HG02798 (cell line): ENCODE data around the gene CTNND2.

ENCODE experiments used
- ATAC-seq: cut with Tn5 transposase; IDR thresholded peaks from one replicate; pipeline ENCODE4 v1.9.1; 2021; ENCODE audit warnings: mild to moderate bottlenecking; ENCODE audit not compliant: unreplicated experiment, poor library complexity

Gene CTNND2

DNA sequence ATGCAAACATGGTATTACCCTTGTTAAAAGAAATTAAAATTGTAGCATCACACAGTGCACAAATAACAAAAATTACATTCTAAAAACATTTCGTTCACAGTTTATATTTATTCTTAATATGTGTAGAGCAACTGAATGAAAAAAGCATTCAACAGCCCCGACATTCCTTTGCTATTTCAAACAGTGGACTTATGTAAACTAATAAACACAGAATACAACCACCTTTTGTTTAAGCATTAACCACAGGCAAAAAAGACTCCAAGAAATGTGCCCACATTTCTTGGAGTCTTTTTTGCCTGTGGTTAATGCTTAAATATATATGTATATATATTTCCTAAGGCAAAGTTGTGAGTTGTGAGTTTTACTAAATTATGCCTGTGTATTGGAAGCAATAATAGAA is 610.7 kb downstream of the CTNND2 start:
- no peak for ATAC-seq

DNA sequence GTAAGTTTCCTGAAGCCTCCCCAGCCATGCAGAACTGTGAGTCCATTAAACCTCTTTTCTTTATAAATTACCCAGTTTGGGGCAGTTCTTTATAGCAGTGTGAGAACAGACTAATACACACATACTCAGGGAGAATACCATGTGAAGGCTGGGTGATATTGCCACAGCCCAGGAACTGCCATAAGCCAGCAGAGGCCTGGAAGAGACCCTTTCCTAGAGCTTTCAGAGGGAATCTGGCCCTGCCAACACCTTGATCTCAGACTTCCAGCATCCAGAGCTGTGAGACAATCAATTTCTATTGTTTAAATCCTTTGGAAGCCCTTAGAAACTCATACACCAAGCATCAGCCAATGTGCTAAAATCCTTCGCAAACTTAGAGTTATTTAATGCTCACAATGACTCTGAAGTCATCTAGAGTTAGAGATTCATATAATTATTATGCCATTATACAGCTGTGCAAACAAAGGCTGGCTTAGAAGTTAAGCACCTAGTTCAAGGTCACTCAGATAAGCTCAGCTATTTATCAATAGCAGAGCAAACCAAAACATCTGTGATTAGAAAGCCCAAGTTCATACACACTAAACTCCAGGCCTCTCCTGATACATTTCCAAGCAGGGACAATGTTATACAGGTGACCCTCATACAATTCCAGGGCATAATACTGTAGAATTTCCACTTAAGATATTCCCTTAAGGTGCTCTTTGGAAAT is 611.4 kb downstream of the CTNND2 start:
- ATAC-seq: no peak

DNA sequence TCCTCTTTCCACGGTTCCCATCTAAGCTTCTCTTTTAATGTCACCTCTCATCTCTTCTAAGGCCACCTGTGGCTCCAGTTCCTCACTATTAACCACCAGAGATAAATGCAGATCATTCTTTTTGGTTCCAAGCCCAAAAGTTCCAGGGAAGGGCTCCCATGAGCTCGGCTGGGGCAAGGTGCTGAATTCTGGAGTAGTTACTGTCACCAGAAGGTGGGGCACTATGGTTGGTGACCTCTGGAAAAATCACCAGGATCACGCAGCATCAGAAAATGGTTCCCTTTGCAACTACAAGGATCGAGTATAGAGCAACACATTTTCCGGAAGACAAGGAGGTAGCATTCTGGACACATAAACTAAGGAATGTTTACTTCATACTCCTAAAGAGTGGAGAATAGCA is 614.5 kb downstream of the CTNND2 start:
- ATAC-seq: no peak

DNA sequence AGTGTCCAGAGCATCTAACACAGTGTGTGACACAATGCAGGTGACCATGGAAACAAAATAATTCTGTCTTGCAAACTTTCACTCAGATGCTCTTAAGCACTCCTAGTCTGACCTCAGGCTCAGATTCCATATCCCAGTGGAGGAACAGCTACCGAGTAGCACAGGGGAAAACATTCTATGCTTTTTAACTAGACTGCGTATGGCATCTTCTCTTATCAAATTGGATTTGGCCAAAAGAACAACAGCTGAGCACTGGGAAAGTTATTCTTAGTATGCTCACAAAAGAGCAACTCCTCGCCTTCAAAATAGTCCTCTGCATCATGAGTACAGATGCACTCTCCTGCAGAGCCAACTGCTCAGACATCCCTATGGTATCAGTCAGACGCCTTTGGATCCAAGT is 615.0 kb downstream of the CTNND2 start:
- no peak for ATAC-seq

GRCh38 chr5:11281842-11282241 is 622.4 kb downstream of the CTNND2 start:
- ATAC-seq: no peak

GRCh38 chr5:11277323-11277722 is 626.9 kb downstream of the CTNND2 start:
- ATAC-seq: no peak

GRCh38 chr5:11273180-11273903 is 630.9 kb downstream of the CTNND2 start:
- no peak for ATAC-seq

DNA sequence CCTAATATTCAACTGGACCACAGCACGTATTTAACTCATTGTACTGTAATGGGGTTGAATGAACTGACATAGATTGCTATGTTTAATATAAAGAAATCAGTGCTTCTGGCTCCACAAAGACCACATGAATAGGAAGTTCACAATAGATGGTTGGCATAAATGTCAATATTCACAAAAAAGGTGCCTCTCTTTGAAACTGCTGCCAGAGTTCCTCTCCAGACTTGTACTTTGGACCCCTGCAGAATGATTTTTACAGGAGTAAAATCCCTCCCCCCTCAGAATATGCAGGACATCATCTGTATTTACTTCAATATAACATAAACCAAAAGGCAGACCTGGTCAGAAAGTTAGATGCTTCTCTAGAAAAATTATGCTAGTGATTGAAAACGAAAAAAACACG is 634.7 kb downstream of the CTNND2 start:
- no peak for ATAC-seq

DNA sequence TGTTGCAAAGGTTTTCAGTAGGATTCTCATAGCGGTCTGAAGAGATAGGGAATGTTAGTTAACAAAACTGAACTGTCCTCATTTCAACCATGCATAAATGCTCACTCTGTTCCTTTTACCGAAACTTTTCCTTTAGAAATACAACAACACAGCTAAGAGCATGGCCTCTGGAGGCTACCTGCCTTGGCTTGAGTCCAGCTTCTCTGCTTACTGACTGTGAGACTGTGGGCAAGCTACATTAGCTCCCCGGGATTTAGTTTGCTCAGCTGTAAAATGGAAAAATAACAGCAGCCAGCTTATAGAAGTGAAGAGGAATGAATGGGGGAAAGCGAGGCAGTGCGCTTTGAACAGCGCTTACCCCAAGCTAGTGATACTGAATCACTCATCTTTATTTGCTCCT is 635.4 kb downstream of the CTNND2 start:
- ATAC-seq: no peak

- no peak for ATAC-seq
Measured at GRCh38 chr5:11266331-11266730, 637.9 kb downstream of the CTNND2 start.

DNA sequence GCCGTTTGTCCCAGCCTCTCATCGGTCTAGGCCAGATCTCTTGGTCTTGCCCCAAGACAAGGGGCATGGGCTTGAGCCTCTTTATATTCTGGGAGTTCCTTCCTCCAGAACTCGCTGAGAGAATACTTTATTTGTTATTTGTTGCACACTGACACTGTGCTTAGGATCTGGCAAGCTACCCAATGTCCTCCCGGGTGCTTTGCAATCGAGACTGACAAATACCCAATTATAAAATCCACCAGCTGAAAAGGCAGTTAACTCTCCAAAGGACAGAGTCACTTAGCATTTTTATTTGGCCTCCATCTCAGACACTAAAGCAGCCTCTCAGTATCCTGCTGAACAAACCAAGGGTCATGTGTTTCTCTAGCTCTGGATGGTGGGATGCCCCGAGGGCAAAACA is 643.0 kb downstream of the CTNND2 start:
- ATAC-seq: no peak

DNA sequence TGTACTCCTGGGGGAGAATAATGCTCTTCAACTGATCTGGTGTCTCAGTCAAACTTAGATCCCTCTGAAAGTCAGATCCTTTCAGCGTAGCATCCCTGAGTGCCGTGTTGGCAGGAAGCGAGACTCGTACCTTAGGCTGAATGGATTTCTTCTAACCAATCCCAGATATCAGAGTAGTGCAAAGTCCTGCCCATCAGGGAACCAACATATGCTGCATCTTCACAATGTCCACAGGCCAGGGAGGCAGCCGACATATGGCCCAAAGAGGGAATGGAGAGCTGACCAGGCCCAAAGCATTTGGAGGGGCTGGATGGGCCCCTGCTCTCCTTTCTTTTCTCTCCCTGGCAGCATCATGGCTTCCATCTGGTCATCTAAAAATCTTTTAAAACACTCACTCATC is 646.2 kb downstream of the CTNND2 start:
- no peak for ATAC-seq

DNA sequence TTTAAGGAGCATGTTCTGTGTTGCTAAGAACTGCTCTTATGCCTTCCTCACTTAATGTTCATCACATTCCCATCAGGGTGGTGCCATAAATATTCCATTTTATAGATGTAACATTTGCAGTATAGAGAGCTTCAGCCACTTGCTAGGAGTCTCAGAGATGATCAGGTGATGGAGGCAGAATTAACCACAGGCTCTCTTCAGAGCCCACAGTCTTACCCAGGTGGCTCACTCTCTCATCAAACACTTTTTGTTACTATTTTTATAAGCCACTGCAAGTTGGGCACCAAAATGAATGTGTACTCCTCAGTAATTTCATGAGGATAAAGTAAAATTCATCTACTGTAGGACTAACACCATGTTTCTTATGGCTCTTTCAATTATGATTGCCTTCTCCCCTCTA is 651.7 kb downstream of the CTNND2 start:
- ATAC-seq: no peak

DNA sequence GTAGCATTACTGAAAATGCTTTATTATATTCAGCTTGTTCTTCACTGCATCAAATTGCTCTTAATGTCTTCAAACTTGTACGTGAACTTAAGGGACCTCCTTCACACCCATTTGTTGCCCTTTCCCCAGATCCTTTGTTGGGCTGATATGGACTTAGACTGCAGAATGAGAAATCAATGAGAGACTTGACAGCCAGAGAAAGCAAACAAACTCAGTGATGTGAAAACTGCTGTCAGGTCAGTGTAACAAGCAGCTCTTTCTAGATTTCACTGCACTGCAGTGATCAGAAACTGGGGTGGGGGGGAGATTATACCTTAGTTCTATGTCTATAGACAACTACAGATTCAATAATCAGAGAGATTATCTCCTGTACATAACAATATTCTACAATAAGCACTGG is 652.2 kb downstream of the CTNND2 start:
- ATAC-seq: no peak

- no peak for ATAC-seq
Measured at GRCh38 chr5:11251247-11251646, 653.0 kb downstream of the CTNND2 start.

GRCh38 chr5:11248966-11249365 is 655.3 kb downstream of the CTNND2 start:
- no peak for ATAC-seq

DNA sequence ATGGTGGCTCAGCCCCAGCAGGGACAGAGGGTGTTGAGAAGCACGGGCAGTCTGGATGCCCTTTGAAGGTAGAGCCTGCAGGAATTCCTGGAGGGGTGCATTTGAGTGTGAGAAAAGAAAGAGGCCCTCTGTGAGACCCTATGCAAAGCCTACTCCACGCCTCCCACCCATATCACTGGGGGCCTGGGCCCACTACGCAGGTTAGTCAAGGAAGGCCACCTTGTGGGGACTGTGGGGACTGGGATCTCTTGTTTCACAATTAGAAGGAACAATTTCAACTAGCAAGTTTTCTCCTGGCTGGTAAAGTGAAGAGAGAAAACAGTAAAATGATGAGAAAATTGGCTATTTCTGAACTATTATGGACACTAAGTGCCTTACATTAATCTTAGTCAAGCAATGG is 657.0 kb downstream of the CTNND2 start:
- no peak for ATAC-seq

GRCh38 chr5:11240293-11241190 is 663.7 kb downstream of the CTNND2 start:
- no peak for ATAC-seq

DNA sequence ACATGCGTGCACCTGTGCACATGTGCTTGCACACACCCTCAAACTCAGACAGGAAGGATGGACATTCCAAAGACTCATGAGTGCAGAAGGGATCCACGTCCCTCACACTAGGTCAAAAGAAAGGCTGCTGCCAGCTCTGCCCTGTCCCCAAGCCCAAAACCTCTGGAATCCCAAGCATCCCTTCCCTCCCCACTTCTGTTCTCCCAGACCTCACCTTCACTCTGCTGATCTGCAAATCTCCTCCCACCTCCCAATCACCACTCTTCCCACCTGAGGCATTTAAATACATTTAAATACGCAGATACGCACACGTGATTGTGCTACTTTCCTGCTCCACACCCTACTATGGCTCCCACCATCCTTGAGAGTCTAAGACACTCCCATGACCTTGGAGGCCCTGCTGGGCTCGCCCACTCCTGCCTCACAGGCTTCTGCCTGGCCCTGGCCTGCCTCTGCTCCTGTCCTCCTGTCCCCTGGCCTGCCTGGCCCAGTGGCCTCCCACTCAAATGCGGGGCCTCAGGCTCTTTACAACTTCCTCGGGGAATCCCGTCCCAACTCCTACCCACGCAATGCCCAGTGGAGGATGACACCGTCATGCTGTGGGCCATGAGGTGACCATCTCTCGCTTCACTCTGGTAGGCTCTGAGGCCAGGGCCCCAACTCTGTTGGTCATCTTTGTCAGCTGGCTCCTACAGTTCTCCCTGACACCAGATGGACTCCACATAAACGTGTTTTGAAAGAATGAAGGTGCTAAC is 664.8 kb downstream of the CTNND2 start:
- ATAC-seq: no peak

- no peak for ATAC-seq
Measured at GRCh38 chr5:11234501-11234911, 669.7 kb downstream of the CTNND2 start.
